Activated naive CD8-positive, alpha-beta T cell treated with anti-CD3 and anti-CD28 coated beads, Interleukin-2, amount 50 U/mL, for 16 hours (primary cell): ENCODE measurements around the gene IL1A.

Experiments used
- DNase-seq: peaks from one replicate; pipeline ENCODE4 v3.0.0-alpha.2; 2020; ENCODE audit warnings: low read depth, low spot score

IL1A gene

DNA sequence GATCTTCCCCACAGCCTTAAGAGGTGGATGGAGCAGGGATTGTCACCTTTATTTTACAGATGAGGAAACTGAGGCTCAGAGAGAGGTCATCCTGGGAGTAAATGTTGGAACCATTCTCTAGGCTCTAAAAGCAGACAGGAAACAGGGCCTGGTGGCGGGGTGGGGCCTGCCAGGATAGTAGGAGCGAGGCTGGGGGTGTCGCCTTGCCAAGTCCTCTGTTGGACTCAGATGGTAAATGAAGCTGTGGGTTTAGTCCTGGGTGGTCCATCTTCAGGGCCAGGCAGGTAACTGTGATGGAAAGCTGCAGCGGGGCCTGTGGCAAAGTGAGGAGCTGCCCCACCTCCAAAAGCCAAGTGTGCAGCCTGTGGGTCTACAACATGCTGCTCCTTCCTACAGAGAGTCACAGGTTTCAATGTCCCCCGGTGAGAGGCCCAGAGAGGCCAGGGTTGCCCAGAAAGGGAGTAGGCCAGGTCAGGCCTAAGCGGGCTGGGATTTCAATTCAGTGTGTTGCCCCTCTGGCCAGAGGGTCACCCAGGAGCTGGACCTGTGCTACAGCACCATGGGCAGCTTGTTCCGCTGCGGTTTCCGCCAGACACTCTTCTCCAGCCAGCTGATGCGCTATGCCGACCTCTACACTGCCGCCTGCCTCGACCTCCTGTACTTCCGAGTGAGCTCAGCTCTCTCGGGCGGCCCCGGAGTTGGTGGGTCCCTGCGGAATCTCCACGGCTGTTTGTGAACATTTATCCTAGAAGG is 56.8 kb downstream of the IL1A start:
- DNase-seq = no peak

DNA sequence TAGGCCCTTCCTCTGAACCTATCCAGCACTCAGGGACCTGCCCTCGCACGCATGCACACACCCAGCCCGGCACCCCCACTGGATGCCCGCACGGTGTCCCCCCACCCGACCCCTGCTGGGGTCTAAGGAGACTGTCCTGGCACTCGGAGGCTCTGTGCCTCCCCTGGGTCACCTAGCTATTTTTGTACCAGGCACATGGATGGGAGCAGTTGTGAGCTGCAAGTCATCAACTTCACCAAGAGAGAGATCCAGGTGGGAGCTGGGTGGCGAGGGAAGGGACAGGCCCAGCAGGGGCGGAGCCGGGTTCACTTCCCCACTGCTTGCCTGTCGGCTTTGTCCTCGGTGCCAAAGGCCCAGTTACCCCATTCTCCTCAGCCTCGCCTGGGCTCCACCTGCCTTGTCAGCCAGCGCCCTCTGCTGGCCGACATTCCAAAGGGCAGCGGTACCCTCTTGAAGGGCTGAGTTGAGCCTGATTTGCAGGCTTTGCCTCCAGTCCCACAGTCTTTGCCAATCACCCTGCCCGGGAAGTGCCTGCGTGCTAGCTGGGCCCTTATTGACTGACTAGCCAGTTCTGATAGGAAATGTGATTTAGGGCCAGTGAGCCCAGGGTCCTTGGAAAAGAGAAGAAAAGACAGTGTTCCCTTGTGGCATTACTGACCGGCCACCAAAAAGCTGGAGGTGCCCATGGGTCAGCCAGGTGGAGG is 57.7 kb downstream of the IL1A start:
- DNase-seq = peak; percentile 59

DNA sequence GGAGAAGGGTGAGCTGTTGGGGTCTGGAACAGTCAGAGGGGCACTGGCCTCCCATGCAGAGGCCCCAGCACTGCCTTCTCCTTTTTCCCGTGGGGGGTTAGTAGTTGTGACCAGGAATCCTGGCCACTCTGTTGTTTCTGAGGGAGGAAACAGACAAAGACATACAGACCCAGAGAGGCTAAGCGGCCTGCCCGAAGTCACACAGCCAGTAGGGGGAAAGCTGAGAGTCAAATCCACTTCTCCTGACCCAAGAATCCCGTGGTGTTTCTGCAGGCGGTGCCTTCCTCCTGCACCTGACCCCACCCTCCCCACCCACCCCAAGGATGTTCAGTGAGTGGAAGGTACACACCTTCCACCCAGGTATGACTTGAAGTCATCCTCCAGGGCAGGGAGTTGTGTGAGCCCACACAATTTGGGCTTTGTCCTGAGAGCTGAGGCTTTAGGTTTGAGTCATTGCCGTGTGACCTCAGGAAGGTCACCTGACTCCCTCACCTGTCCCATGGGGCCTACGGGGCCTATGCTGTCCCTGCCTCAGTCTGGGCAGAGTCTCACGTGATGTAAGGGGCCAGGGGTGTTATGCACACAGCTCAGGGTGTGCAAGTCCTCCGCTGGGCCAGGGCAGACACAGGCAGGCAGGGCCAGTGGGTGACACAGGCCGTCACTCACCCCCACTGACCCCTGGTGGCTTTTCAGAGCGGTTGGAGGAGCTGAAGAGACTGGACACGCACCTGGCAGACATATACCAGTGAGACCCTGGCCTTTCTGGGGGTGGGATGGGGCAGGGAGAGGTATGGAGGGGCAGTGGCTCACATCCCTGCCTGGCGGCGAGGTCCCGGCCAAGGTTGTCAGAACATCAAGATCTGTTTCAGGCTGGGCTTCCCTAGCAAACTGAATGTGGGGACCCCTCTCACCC is 58.5 kb downstream of the IL1A start:
- DNase-seq = no peak

DNA sequence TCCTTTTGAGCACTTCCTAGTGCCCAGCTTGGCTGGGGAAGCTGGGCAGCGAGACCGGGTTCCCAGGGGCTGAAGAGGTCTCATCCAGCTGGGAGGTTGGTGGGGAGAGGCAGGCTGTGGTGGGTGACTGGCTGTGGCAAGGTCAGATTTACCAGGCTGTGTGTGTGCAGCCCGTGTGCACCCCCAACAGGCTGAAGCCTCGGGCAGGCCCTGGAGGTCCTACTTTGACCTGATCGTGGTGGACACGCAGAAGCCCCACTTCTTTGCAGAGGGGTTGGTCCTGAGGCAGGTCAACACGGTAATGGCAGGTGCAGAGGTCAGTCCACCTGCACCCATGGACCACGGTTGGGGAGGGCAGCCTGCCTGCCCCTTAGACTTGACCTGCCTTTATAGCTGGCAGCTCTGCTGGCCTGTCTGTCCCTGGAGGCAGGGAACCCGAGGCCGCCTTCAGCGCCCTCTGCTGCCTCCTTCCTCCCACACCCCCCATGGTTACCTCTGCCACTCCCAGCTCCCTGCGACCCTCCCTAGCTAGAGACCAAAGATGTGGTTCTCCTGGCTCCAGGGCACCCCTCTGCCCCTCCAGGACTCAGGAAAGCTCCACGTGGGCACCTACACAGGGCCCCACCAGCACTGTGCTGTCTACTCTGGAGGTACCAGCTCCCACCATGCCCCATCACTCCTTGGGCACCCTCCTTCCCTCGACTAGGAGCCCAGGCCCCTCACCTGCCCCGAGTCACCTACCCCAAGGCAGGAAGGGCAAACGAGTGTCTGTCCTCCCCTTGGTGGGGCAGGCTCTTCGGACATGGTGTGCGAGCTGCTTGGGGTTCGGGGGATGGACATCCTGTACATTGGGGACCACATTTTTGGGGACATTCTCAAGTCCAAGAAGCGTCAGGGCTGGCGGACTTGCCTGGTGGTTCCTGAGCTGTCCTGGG is 59.4 kb downstream of the IL1A start:
- DNase-seq = no peak

DNA sequence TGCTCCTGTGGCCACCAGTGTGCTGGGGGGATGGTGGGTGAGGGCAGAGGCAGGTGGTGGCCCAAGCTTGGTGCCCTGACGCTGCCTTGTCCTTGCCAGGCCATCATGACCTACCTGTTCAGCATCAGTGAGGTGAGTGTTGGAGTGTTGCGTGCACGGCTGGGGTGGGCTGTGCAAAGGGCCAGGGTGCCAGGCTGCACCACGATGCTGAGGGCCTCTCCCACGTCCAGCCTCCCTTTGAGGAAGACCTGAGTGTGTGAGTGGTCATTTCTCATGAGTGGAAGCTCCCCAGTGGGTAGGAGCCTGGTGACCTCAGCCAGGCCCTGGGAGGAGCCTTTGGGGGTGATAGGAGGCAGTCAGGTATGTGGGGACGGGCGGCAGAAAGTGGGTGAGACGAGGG is 60.3 kb downstream of the IL1A start:
- no peak for DNase-seq
